ENCODE measurements around the gene MAGI2. TPM values are rescaled to one million over a fixed set of nuclear protein-coding genes. Genes with fewer than 3 reads are reported as not detected.

Gene MAGI2
- total RNA-seq, 2 donors from 2014 or later: 10.3 to 19.2 TPM

DNA sequence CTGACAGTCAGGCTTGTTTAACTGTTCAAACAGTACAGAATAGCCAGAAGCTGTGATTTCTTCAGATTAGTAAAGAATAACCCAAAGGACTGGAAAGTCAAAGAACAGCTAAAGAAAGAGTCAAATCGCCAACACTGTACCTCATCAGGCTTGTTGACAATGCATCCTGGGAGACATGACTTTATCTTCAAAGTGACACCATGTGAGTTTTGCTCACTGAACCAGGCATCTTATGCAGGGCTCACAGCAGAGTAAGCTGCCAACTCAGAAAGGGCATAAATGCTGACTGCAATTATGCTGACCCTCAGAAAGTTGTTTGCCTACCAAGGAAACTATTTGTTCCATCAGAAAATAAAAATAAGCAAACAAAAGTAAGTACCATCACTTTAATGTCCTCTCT lies 96.4 kb downstream of the MAGI2 start:
- Histone ChIP-seq H3K4me1 (ENCODE audit: control insufficient read depth, insufficient read depth, low read length) (no peaks in the 10 kb centered on the region), H3K27me3 (ENCODE audit: control insufficient read depth, insufficient read depth, low read length, poor library complexity, severe bottlenecking) (no peaks in the 10 kb centered on the region), H3K27ac (ENCODE audit: low read depth, low read length) (no peak overlapping the region), H3K4me3 (ENCODE audit: low read length) (no peak overlapping the region), H3K9me3 (ENCODE audit: control insufficient read depth, low read length) (no peaks in the 10 kb centered on the region), H3K9ac (ENCODE audit: extremely low read depth, low read length, poor library complexity, severe bottlenecking) (no peak overlapping the region), H3K36me3 (ENCODE audit: control insufficient read depth, insufficient read depth, low read length) (no peaks in the 10 kb centered on the region)
- no peak for DNase-seq
- no peaks in the 10 kb centered on the region for H3K36me3 Mint-ChIP-seq (ENCODE audit: low read depth)
- TF ChIP-seq, protein P1, sequence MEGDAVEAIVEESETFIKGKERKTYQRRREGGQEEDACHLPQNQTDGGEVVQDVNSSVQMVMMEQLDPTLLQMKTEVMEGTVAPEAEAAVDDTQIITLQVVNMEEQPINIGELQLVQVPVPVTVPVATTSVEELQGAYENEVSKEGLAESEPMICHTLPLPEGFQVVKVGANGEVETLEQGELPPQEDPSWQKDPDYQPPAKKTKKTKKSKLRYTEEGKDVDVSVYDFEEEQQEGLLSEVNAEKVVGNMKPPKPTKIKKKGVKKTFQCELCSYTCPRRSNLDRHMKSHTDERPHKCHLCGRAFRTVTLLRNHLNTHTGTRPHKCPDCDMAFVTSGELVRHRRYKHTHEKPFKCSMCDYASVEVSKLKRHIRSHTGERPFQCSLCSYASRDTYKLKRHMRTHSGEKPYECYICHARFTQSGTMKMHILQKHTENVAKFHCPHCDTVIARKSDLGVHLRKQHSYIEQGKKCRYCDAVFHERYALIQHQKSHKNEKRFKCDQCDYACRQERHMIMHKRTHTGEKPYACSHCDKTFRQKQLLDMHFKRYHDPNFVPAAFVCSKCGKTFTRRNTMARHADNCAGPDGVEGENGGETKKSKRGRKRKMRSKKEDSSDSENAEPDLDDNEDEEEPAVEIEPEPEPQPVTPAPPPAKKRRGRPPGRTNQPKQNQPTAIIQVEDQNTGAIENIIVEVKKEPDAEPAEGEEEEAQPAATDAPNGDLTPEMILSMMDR (conservative IDR thresholded peaks at IDR 0.05): no peak
- no peaks in the 10 kb centered on the region for H3K27me3 Mint-ChIP-seq (ENCODE audit: insufficient read depth)
- 89 to 100% methylated on average over 1 of the region's 1 CpG for WGBS, 2 experiments (ENCODE audit: insufficient coverage in 1 of 2, insufficient read length in 1 of 2)
- no peak overlapping the region for H3K27ac Mint-ChIP-seq
- H3K9me3 Mint-ChIP-seq: no peaks in the 10 kb centered on the region
- H3K4me3 Mint-ChIP-seq: no peak overlapping the region
- H3K4me1 Mint-ChIP-seq: no peaks in the 10 kb centered on the region

DNA sequence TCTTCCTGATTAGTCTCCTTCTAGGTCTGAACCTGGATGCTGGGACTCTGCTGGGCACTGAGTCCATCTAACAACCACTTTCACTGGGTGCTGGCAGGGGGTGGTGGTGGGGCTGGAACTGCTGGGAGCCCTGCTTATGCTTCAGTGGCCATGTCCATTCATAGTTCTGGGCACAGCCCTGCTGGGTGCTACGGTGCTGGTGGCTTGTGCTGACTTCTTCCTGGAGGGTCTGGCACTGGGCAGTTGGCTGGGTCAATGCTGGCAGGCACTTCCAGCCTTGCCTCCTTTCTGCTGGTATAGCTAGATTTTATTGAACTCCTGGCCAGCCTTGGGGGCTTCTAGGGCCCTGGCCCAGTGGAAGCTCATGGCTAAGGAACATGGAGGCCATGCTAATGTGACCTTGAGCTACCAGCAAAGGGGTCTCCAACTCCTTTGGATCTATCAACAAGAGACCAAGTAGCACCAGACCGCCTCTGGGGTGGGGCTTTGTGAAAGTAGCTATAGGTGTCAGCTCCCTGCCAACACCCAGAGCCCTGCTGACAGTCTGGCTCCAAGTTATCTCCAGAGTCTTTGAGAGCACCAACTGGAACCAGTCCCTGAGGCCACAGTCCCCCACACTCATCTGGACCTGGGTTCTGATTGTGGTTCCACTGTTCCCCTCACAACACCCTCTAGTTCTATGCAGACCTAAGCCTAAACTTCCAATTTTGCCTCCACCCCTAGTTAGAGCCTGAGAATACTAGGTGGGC lies 99.6 kb downstream of the MAGI2 start:
- no peaks in the 10 kb centered on the region for H3K36me3 Mint-ChIP-seq (ENCODE audit: low read depth)
- Histone ChIP-seq H3K36me3 (ENCODE audit: control insufficient read depth, insufficient read depth, low read length) (no peaks in the 10 kb centered on the region), H3K9me3 (ENCODE audit: control insufficient read depth, low read length) (no peaks in the 10 kb centered on the region), H3K27ac (ENCODE audit: low read depth, low read length) (no peak overlapping the region), H3K27me3 (ENCODE audit: control insufficient read depth, insufficient read depth, low read length, poor library complexity, severe bottlenecking) (no peaks in the 10 kb centered on the region), H3K9ac (ENCODE audit: extremely low read depth, low read length, poor library complexity, severe bottlenecking) (no peak overlapping the region), H3K4me1 (ENCODE audit: control insufficient read depth, insufficient read depth, low read length) (no peaks in the 10 kb centered on the region), H3K4me3 (ENCODE audit: low read length) (no peak overlapping the region)
- DNase-seq: no peak
- TF ChIP-seq, protein P1 (conservative IDR thresholded peaks at IDR 0.05): no peak
- no peak overlapping the region for H3K27ac Mint-ChIP-seq
- no peaks in the 10 kb centered on the region for H3K27me3 Mint-ChIP-seq (ENCODE audit: insufficient read depth)
- 84% methylated on average over 2 of the region's 2 CpGs; no CpG with 5 or more reads in 1 of the 2 experiments for WGBS, 2 experiments (ENCODE audit: insufficient coverage in 1 of 2, insufficient read length in 1 of 2)
- no peaks in the 10 kb centered on the region for H3K9me3 Mint-ChIP-seq
- no peak overlapping the region for H3K4me3 Mint-ChIP-seq
- H3K4me1 Mint-ChIP-seq: no peaks in the 10 kb centered on the region

DNA sequence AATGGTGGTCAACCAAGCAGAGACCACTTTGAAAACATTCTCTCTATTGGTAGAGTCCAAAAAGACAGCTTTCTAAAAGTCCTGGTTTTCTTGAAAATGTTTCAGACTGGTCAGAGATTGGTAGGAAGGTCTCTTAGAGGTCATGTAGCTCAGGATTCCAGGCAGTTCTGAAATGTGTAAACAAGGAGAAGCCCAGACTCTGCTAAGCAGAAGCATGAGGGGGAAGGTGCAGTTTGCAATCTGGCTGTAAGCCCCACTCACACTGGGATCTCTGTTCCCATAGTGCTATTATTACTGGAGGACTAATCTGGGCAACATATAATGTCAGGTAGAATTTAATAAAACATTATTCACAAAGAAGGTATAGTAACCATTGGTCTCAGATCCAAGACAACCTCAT lies 101.1 kb downstream of the MAGI2 start:
- Histone ChIP-seq H3K27me3 (ENCODE audit: control insufficient read depth, insufficient read depth, low read length, poor library complexity, severe bottlenecking) (no peaks in the 10 kb centered on the region), H3K27ac (ENCODE audit: low read depth, low read length) (no peak overlapping the region), H3K36me3 (ENCODE audit: control insufficient read depth, insufficient read depth, low read length) (no peaks in the 10 kb centered on the region), H3K9ac (ENCODE audit: extremely low read depth, low read length, poor library complexity, severe bottlenecking) (no peak overlapping the region), H3K4me3 (ENCODE audit: low read length) (no peak overlapping the region), H3K9me3 (ENCODE audit: control insufficient read depth, low read length) (no peaks in the 10 kb centered on the region), H3K4me1 (ENCODE audit: control insufficient read depth, insufficient read depth, low read length) (no peaks in the 10 kb centered on the region)
- no peaks in the 10 kb centered on the region for H3K36me3 Mint-ChIP-seq (ENCODE audit: low read depth)
- H3K27me3 Mint-ChIP-seq (ENCODE audit: insufficient read depth): no peaks in the 10 kb centered on the region
- no peak overlapping the region for H3K27ac Mint-ChIP-seq
- no peaks in the 10 kb centered on the region for H3K4me1 Mint-ChIP-seq
- TF ChIP-seq, protein P1 (conservative IDR thresholded peaks at IDR 0.05): no peak
- no peak overlapping the region for H3K4me3 Mint-ChIP-seq
- no peak for DNase-seq
- no peaks in the 10 kb centered on the region for H3K9me3 Mint-ChIP-seq
